HepG2 (cell line): ENCODE data around the gene PLBD2. TPM values are rescaled to one million over a fixed set of nuclear protein-coding genes. Genes with fewer than 3 reads are reported as not detected.

Experiments used
- ATAC-seq: fragments of 200-7000 bp; cut with Tn5 transposase; 3 replicates; pipeline ENCODE4 v1.9.1; 2020; ENCODE audit warnings: mild to moderate bottlenecking, moderate library complexity
- BruUV-seq: library from RNA; stranded (reverse); fragments of 400-500 nt; replicated peaks from 2 replicates; lab custom pipeline; 2021; lab: Mats Ljungman, UMichigan
- CTCF ChIA-PET: fragments of 300-600 bp; formaldehyde crosslinking; extraction: SDS; loops from one replicate; lab custom pipeline; 2021; ENCODE audit warnings: low total read pairs, inconsistent platforms, low intra/inter-chr PET ratio; lab: Yijun Ruan, JAX
- POLR2A ChIA-PET: fragments of 350-600 bp; sonication (Branson Sonifier 250); formaldehyde crosslinking; loops from one replicate; lab custom pipeline; 2020; ENCODE audit warnings: antibody characterized with exemption, inconsistent platforms; lab: Yijun Ruan, JAX
- DNase-seq: peaks from one replicate; pipeline ENCODE4 v3.0.0-alpha.2; 2015; ENCODE audit warnings: low spot score
- FAIRE-seq: peaks from 3 replicates; lab custom pipeline; 2011; peaks lifted over from hg19 to GRCh38; lab: Jason Lieb, UNC
- H2AFZ ChIP-seq: one replicate; pipeline ENCODE4 v1.6.1; 2011; ENCODE audit warnings: low read length, inconsistent platforms
- H3K27ac ChIP-seq: fragments of 300-600 bp; 3 replicates; pipeline ENCODE4 v1.8.0; 2011; ENCODE audit warnings: mixed run types, mild to moderate bottlenecking, mixed read lengths, low read length, inconsistent platforms; ENCODE audit not compliant: insufficient read depth; ENCODE audit errors: extremely low read length
- H3K27me3 ChIP-seq, 2 experiments: fragments of 200-600 bp in 1 of 2; 2 replicates in 1 of 2; 3 replicates in 1 of 2; pipeline versions ENCODE4 v1.6.0 to v1.8.0; 2011; ENCODE audit warnings: low read length in 2 of 2, mild to moderate bottlenecking in 2 of 2, moderate library complexity in 2 of 2, inconsistent platforms in 1 of 2; ENCODE audit not compliant: insufficient read depth in 2 of 2, control insufficient read depth in 1 of 2
- H3K36me3 ChIP-seq, 2 experiments: fragments of 200-600 bp in 1 of 2; replicated peaks in 1 of 2; 2 replicates in 1 of 2; 3 replicates in 1 of 2; pipeline versions ENCODE4 v1.5.1 to v1.8.0; 2011; ENCODE audit warnings: low read length in 2 of 2, inconsistent platforms in 1 of 2; ENCODE audit not compliant: insufficient read depth in 2 of 2, control insufficient read depth in 1 of 2
- H3K4me1 ChIP-seq: 2 replicates; pipeline ENCODE4 v1.5.1; 2012; ENCODE audit warnings: low read length, inconsistent platforms; ENCODE audit not compliant: insufficient read depth
- H3K4me2 ChIP-seq: 2 replicates; pipeline ENCODE4 v1.6.0; 2011; ENCODE audit warnings: low read depth, low read length, inconsistent platforms
- H3K4me3 ChIP-seq, 3 experiments: fragments of 200-600 bp in 1 of 3; sonication (generic), shearing (Covaris generic) in 1 of 3; replicated peaks in 1 of 3; 2 replicates each; pipeline ENCODE4 v1.5.1; 2011 to 2016; ENCODE audit warnings: low read length in 3 of 3, inconsistent platforms in 2 of 3, low read depth in 2 of 3, mild to moderate bottlenecking in 2 of 3, control low read depth in 1 of 3, mixed read lengths in 1 of 3; ENCODE audit not compliant: insufficient read depth in 1 of 3
- H3K79me2 ChIP-seq: one replicate; pipeline ENCODE4 v1.6.1; 2011; ENCODE audit warnings: low read length, inconsistent platforms; ENCODE audit not compliant: insufficient read depth
- H3K9ac ChIP-seq: 2 replicates; pipeline ENCODE4 v1.6.0; 2011; ENCODE audit warnings: mild to moderate bottlenecking, low read depth, low read length, inconsistent platforms; ENCODE audit not compliant: insufficient read depth
- H3K9me3 ChIP-seq: 2 replicates; pipeline ENCODE4 v1.5.1; 2012; ENCODE audit warnings: mild to moderate bottlenecking, low read length
- H4K20me1 ChIP-seq: 2 replicates; pipeline ENCODE4 v1.6.0; 2011; ENCODE audit warnings: inconsistent platforms, mild to moderate bottlenecking, low read length, moderate library complexity; ENCODE audit not compliant: insufficient read depth
- NRL ChIP-seq: sonication (generic); formaldehyde crosslinking; IDR thresholded peaks from 2 replicates; pipeline ENCODE4 v1.5.0; 2020; ENCODE audit warnings: missing genetic modification reagents, mild to moderate bottlenecking, moderate library complexity, borderline replicate concordance
- RORA ChIP-seq: sonication (generic); formaldehyde crosslinking; IDR thresholded peaks from 2 replicates; pipeline ENCODE4 v1.5.0; 2020; ENCODE audit warnings: mild to moderate bottlenecking, missing genetic modification reagents, moderate library complexity
- YY1 ChIP-seq: IDR thresholded peaks from 2 replicates; pipeline ENCODE4 v1.6.1; 2011; ENCODE audit warnings: low read length, low read depth, moderate library complexity, mild to moderate bottlenecking; ENCODE audit not compliant: insufficient read depth, insufficient replicate concordance
- ZEB1 ChIP-seq: IDR thresholded peaks from 2 replicates; pipeline ENCODE4 v1.6.1; 2012; ENCODE audit warnings: mild to moderate bottlenecking, low read depth, inconsistent platforms; ENCODE audit not compliant: insufficient replicate concordance
- ZFP41 ChIP-seq: sonication (generic); formaldehyde crosslinking; IDR thresholded peaks from 2 replicates; pipeline ENCODE4 v1.4.0; 2020; ENCODE audit warnings: mild to moderate bottlenecking, missing genetic modification reagents, borderline replicate concordance
- ZKSCAN1 ChIP-seq: fragments of 150-350 bp; IDR thresholded peaks from 2 replicates; pipeline ENCODE4 v1.6.1; 2014; ENCODE audit warnings: low read length
- ZNF530 ChIP-seq: sonication (generic); formaldehyde crosslinking; IDR thresholded peaks from 2 replicates; pipeline ENCODE4 v1.5.0; 2020; ENCODE audit warnings: low read depth, mild to moderate bottlenecking, missing genetic modification reagents
- ZNF629 ChIP-seq: sonication (generic); formaldehyde crosslinking; conservative IDR thresholded peaks from 2 replicates; pipeline ENCODE4 v1.5.0; 2020; ENCODE audit warnings: missing genetic modification reagents
- ZNF768 ChIP-seq: sonication (generic); formaldehyde crosslinking; IDR thresholded peaks from 2 replicates; pipeline ENCODE4 v1.4.0; 2020; ENCODE audit warnings: missing genetic modification reagents
- WGBS: methylation state at CpG from one replicate; pipeline ENCODE4 v1.1.6; 2017; ENCODE audit warnings: low lambda C conversion rate; 5-methylcytosine and 5-hydroxymethylcytosine counted together
- in situ Hi-C: cut with HindIII; loops from 2 replicates; pipeline ENCODE4 v1.10.0; 2017; ENCODE audit warnings: low pct_unique_long_range_greater_than_20kb; ENCODE audit not compliant: extremely low pct_ligation_motif_present
- intact Hi-C: fragments of 100-400 bp; cut with micrococcal nuclease; formaldehyde crosslinking; loops from one replicate; pipeline ENCODE4 v1.10.0; 2022; ENCODE audit not compliant: unreplicated experiment
- polyA plus RNA-seq, 8 experiments: library from polyadenylated mRNA; depleted of rRNA in 3 of 8; stranded (reverse) in 7 of 8; unstranded in 1 of 8; fragments of >200 nt; fragmentation: Illumina TruSeq in 4 of 8; extraction: Trizol in 4 of 8; gene quantifications; 2 replicates each; pipeline versions ENCODE4 v1.2.1 to v1.2.3, GENCODE V29; 2011 to 2016; ENCODE audit warnings: low read depth in 4 of 8, missing spikeins in 1 of 8, mixed read lengths in 1 of 8; ENCODE audit not compliant: insufficient read depth in 1 of 8
- total RNA-seq, 5 experiments: library from RNA; depleted of rRNA; stranded (reverse); fragments of >200 nt; fragmentation: Illumina TruSeq; extraction: Trizol; gene quantifications; 2 replicates each; pipeline ENCODE4 v1.2.3, GENCODE V29; 2016; ENCODE audit warnings: low read depth in 1 of 5
- TF ChIP-seq, protein P1 (sequence below): sonication (generic); formaldehyde crosslinking; IDR thresholded peaks from 2 replicates; pipeline ENCODE4 v1.5.0; 2020; ENCODE audit warnings: missing genetic modification reagents
- TF ChIP-seq, protein P2 (sequence below): IDR thresholded peaks from 2 replicates; pipeline ENCODE4 v1.6.1; 2012; ENCODE audit warnings: inconsistent platforms
- TF ChIP-seq, protein P3 (sequence below), 2 experiments: sonication (generic) in 1 of 2; formaldehyde crosslinking in 1 of 2; IDR thresholded peaks; 2 replicates each; pipeline versions ENCODE4 v1.5.1 to v1.6.1; 2011 to 2020; ENCODE audit warnings: borderline replicate concordance in 1 of 2, low read depth in 1 of 2, low read length in 1 of 2, mild to moderate bottlenecking in 1 of 2, missing genetic modification reagents in 1 of 2, moderate library complexity in 1 of 2

The PLBD2 gene
- total and polyA plus RNA-seq, 2 of the 13 experiments (the other 11 are each of a cell fraction or from before 2014, with no cell fraction given) = 6.7 to 8.5 TPM

GRCh38 chr12:113328368-113328889, 30.0 kb upstream of the PLBD2 start (continued):
- TF ChIP-seq, protein P1, sequence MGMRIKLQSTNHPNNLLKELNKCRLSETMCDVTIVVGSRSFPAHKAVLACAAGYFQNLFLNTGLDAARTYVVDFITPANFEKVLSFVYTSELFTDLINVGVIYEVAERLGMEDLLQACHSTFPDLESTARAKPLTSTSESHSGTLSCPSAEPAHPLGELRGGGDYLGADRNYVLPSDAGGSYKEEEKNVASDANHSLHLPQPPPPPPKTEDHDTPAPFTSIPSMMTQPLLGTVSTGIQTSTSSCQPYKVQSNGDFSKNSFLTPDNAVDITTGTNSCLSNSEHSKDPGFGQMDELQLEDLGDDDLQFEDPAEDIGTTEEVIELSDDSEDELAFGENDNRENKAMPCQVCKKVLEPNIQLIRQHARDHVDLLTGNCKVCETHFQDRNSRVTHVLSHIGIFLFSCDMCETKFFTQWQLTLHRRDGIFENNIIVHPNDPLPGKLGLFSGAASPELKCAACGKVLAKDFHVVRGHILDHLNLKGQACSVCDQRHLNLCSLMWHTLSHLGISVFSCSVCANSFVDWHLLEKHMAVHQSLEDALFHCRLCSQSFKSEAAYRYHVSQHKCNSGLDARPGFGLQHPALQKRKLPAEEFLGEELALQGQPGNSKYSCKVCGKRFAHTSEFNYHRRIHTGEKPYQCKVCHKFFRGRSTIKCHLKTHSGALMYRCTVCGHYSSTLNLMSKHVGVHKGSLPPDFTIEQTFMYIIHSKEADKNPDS (CRISPR knock-in tag) = no peak
- TF ChIP-seq YY1 (no peak), RORA (no peak), ZKSCAN1 (no peak), ZEB1 (no peak), ZNF530 (CRISPR knock-in tag) (no peak), ZFP41 (CRISPR knock-in tag) (no peak), NRL (CRISPR knock-in tag) (no peak)
- TF ChIP-seq, all 625 proteins: peak for 0

GRCh38 chr12:113329022-113329790, 29.2 kb upstream of the PLBD2 start:
- Histone ChIP-seq H3K79me2 (no peaks in the 10 kb centered on the region), H3K4me1 (peaks cover 10% of the 10 kb centered on the region), H3K9ac (no peak overlapping the region), H4K20me1 (no peaks in the 10 kb centered on the region), H3K27ac (no peak overlapping the region), H2AFZ (no peak overlapping the region), H3K4me2 (no peak overlapping the region), H3K36me3 (no peaks in the 10 kb centered on the region), H3K4me3 (no peak overlapping the region), H3K27me3 (no peaks in the 10 kb centered on the region), H3K9me3 (no peaks in the 10 kb centered on the region)
- FAIRE-seq = no peak
- ChIA-PET POLR2A (no interaction called here), CTCF (no interaction called here)
- intact Hi-C loops (no loop called here), in situ Hi-C loops (no loop called here)
- TF ChIP-seq ZNF629 (CRISPR knock-in tag) = peak; percentile 45; the same call in 1 of the 2 replicates
- peak; percentile 43; the same call in 1 of the 2 replicates for TF ChIP-seq ZNF768
- TF ChIP-seq, protein P2, sequence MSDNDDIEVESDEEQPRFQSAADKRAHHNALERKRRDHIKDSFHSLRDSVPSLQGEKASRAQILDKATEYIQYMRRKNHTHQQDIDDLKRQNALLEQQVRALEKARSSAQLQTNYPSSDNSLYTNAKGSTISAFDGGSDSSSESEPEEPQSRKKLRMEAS = no peak
- TF ChIP-seq, protein P3, sequence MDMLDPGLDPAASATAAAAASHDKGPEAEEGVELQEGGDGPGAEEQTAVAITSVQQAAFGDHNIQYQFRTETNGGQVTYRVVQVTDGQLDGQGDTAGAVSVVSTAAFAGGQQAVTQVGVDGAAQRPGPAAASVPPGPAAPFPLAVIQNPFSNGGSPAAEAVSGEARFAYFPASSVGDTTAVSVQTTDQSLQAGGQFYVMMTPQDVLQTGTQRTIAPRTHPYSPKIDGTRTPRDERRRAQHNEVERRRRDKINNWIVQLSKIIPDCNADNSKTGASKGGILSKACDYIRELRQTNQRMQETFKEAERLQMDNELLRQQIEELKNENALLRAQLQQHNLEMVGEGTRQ (IDR thresholded peaks at IDR 0.05; ENCODE audit: low read depth, low read length) = no peak
- TF ChIP-seq, protein P3 (CRISPR knock-in tag; IDR thresholded peaks at IDR 0.05; ENCODE audit: borderline replicate concordance) = no peak
- ATAC-seq = no peak
- DNase-seq = no peak
- 90% methylated on average over 7 of the region's 9 CpGs for WGBS
- no TSS peak for BruUV-seq
